A549 treated with Hydrocortisone at 1 μM for 4 hours (cell line): Measurements from ENCODE around the gene RIPOR3. TPM values are rescaled to one million over a fixed set of nuclear protein-coding genes. Genes with fewer than 3 reads are reported as not detected.

Experiments used
- total RNA-seq: library from RNA; stranded (reverse); fragments of 200-300 nt; extraction: Qiagen RNA extraction; gene quantifications from 5 replicates; pipeline ENCODE4 v1.2.3, GENCODE V29; 2022

Gene RIPOR3
- total RNA-seq: not detected in 5 replicates

GRCh38 chr20:50690650-50691572 lies at the start of gene RIPOR3:
Gene RIPOR3, minus strand, starts transcription at chr20:50691542. Its CDS starts 414 bp downstream, at chr20:50691128.

DNA sequence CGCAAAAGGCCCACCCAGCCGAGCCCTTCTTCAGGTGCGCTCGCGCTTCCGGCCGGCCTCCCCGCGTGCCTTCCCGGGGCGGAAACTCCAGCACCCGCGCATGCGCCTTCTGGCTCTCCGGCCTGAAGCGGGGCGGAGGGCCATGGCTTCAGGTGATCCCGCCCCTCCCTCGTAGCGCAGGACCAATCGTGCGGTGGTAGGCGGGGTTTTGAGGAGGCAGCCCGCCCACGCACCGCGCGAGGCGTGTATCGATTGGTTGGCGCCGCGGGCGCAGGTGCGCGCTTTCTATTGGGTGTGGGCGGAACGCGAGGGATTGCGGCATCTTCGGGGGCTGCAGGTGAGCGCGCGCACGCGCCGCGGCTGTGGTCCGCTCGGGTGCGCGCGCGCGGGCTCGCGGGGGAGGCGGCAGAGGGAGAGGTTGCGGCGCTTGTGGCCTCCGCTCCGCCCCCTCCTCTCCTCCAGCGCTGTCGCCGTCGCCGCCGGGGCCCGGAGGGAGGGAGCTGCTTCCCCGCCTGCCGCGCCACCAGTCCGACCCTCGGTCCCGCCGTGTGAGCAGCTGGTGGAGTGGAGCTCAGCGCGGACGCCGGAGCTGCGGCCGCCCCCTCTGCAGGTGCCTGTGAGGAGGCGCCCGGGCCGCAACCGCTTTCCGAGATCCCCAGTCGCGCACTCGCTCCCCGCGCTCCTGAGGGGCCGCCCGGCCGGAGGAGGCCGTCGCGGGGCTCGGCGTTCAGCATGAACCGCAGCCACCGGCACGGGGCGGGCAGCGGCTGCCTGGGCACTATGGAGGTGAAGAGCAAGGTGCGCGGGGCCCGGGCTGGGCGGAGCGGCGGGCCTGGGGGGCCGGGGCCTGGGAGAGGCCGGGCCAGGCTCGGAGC lies 40.0 kb upstream of the RIPOR3 start, which contains the start of gene PARD6B:
Gene PARD6B, plus strand, starts transcription at position 526 of the 875 bp plus-strand sequence. Its CDS starts 207 bp downstream, at position 733.

Other genes with a start within 250 kb of the RIPOR3 start
- gene PTPN1, start 181.2 kb downstream of the RIPOR3 start, total RNA-seq: 49.0 to 62.8 TPM (median 52.8 TPM) in 5 replicates
- 2.7 to 3.9 TPM (median 3.4 TPM) in 5 replicates for gene PARD6B, start 40.0 kb upstream of the RIPOR3 start, total RNA-seq
- gene BCAS4, start 103.5 kb upstream of the RIPOR3 start, total RNA-seq: 28.7 to 32.5 TPM (median 30.0 TPM) in 5 replicates
- 41.9 to 54.7 TPM (median 43.3 TPM) in 5 replicates for gene ADNP, start 239.9 kb upstream of the RIPOR3 start, total RNA-seq